ENCODE data around the gene PLEKHM2. TPM values are rescaled to one million over a fixed set of nuclear protein-coding genes. Genes with fewer than 3 reads are reported as not detected.

The PLEKHM2 gene
- total RNA-seq, 1 donor = 54.0 TPM

GRCh38 chr1:15757575-15758342, 73.6 kb downstream of the PLEKHM2 start:
- TF ChIP-seq CTCF (IDR thresholded peaks at IDR 0.05; ENCODE audit: insufficient read depth, low read depth, low read length) = no peak
- peak overlapping the region; percentile 88 for H3K4me3 ChIP-seq (ENCODE audit: low read depth, low read length)
- peak; percentile 55 for DNase-seq (ENCODE audit: low read depth)

DNA sequence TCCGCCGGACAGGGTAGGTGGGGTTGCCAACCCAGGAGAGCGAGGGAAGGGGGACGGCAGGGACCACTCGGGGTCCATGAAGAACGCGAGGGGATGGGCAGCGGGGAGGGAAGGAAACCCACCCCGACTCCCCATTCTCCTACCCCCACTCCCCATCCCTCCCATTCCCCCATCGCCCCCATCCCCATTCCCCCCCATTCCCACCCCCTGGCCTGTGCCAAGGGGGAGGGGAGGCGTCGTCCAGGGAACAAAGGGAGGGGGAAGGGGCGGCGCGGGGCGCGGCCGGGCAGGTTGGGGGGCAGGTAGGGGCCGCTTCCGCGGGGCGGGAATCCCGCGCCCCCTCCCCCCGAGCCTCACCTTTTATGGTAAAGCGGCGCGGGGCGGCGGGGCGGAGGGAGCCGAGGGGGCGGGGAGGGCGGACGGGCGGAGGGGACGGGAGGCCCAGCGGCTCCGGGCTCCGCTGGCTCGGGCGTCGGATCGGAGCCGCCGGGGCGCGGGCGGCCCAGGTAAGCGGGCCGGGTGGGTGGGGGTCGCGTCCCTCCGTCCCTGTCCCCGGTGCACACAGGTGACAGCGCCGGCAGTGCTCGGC, 74.3 kb downstream of the PLEKHM2 start, which contains the start of gene FBLIM1:
Gene FBLIM1 (plus strand): TSS at position 453 of the 589 bp plus-strand sequence. CDS start 6,189 bp downstream, outside the sequence.
- H3K4me3 ChIP-seq (ENCODE audit: low read depth, low read length) = peak within 1 kb of the TSS; percentile 88
- DNase-seq (ENCODE audit: low read depth) = no peak
- no peak for TF ChIP-seq CTCF (IDR thresholded peaks at IDR 0.05; ENCODE audit: insufficient read depth, low read depth, low read length)

DNA sequence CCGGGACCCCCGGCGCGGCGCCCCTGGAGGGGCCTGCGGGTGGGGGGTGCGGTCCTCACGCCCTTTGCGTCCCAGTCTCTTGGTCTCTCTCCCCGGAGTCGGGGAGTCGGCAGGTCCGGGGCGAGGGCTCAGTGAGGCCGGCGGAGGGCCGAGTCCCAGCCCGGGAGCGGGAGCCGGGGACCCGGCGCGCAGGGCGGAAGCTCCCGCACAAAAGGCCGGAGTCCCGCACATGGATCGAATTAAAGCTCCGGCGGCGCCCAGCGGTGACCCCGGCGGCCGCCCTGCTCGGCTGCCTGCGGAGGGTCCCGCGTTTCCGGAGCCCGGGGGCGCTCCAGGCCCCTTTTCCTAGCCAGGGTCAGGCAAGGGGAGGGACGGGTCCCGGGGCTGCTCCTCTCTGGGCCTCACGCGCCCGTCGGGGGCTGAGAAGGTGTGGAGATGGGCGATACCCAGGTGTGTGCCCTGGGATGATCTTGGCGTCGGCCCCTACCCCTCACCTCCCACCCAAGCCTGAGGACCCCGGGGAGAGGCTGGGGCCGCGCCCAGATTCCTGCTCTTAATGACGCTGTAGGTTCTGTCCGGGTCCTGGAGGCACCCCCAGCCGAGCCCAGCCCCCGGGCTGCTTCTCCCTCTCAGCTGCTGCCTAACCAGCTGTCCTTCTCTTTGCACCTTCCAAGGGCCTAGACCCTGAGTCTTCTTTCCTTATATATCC, 75.0 kb downstream of the PLEKHM2 start:
- H3K4me3 ChIP-seq (ENCODE audit: low read depth, low read length) = peak overlapping the region; percentile 88
- peak; percentile 20 for DNase-seq (ENCODE audit: low read depth)
- no peak for TF ChIP-seq CTCF (IDR thresholded peaks at IDR 0.05; ENCODE audit: insufficient read depth, low read depth, low read length)

DNA sequence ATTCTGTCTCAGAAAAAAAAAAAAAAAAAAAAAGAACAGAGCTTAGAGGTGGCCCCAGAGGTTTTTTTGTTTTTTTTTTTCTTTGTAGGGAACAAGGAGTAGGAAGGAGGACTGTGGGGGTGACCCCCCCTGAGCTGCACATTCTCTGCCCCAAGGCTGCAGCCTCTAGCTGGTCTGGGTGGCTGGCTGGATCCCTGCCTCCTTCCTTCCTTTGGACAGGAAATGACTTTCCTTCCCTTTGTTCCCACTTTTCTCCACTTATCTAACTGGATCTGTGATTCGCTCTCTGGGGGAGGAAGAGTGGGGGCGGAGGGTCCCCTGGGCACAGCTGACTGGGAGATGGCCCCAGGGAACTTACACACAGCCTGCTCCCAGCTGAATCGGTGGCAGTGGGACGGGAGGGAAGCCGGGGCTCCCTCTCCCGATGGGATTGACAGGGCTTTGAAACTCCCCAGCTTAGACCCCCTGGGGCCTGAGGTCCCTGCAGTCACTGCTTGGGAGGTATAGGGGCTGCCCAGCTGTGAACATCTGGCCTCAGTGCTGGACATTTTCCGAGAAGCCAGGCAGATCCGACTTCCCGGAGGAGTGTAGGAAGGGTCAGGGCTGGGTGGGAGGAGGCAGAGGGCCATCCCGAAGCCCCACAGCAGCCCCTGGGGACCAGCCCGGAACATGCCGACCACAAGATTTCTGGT, 76.5 kb downstream of the PLEKHM2 start:
- DNase-seq (ENCODE audit: low read depth) = peak; percentile 86
- peak; percentile 2 for TF ChIP-seq CTCF (IDR thresholded peaks at IDR 0.05; ENCODE audit: insufficient read depth, low read depth, low read length)
- H3K4me3 ChIP-seq (ENCODE audit: low read depth, low read length) = peak overlapping the region; percentile 88

GRCh38 chr1:15761366-15762128, 77.4 kb downstream of the PLEKHM2 start:
- TF ChIP-seq CTCF (IDR thresholded peaks at IDR 0.05; ENCODE audit: insufficient read depth, low read depth, low read length) = no peak
- DNase-seq (ENCODE audit: low read depth) = peak; percentile 67
- H3K4me3 ChIP-seq (ENCODE audit: low read depth, low read length) = peak overlapping the region; percentile 88

DNA sequence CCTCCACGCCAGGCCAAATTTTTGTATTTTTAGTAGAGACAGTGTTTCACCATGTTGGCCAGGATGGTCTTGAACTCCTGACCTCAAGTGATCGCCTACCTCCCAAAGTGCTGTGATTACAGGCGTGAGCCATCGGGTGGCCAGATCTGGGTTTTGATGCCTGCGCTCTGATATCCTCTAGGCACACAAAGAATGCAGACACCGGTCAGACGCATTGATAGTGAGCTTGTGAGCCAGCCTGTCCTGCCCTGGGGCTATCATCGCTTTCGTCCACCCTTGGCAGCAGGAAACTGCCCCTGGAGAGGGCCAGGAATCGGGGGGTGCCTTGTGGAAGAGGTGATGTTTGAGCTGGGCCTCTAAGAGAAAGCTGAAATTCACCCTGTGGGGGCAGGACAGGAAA, 78.4 kb downstream of the PLEKHM2 start:
- no peak for DNase-seq (ENCODE audit: low read depth)
- TF ChIP-seq CTCF (IDR thresholded peaks at IDR 0.05; ENCODE audit: insufficient read depth, low read depth, low read length) = no peak
- H3K4me3 ChIP-seq (ENCODE audit: low read depth, low read length) = no peak overlapping the region

Measured in fibroblast of villous mesenchyme (primary cell).